K562 (cell line): ENCODE results near the gene FST.

Experiments
- ATF1 ChIP-seq, 2 experiments: fragments of 450-650 bp in 1 of 2; IDR thresholded peaks; 2 replicates each; pipeline ENCODE4 v1.6.1; 2016; ENCODE audit warnings: missing compliant biosample characterization in 1 of 2, missing genetic modification characterization in 1 of 2
- KLF16 ChIP-seq: IDR thresholded peaks from 2 replicates; pipeline ENCODE4 v1.6.1; 2016; ENCODE audit warnings: antibody characterized with exemption
- MXI1 ChIP-seq: IDR thresholded peaks from 2 replicates; pipeline ENCODE4 v1.6.1; 2011; ENCODE audit warnings: low read depth, mild to moderate bottlenecking, improper control_type of control experiment, low read length
- ZC3H11A ChIP-seq: IDR thresholded peaks from 2 replicates; pipeline ENCODE4 v1.6.1; 2012; ENCODE audit warnings: low read depth, low read length, improper control_type of control experiment
- ZNF23 ChIP-seq: fragments of 250-450 bp; sonication (Bioruptor Pico); IDR thresholded peaks from 2 replicates; pipeline ENCODE4 v1.4.0; 2020; ENCODE audit warnings: mild to moderate bottlenecking
- ZNF79 ChIP-seq: fragments of 250-450 bp; sonication (Bioruptor Pico); IDR thresholded peaks from 2 replicates; pipeline ENCODE4 v1.4.0; 2020; ENCODE audit warnings: low read depth, mild to moderate bottlenecking, moderate library complexity
- TF ChIP-seq, protein P1 (sequence below), 3 experiments: IDR thresholded peaks in 2 of 3; conservative IDR thresholded peaks in 1 of 3; 2 replicates each; pipeline ENCODE4 v1.5.1; 2011 to 2012; ENCODE audit warnings: low read length in 3 of 3, mild to moderate bottlenecking in 3 of 3, control low read depth in 2 of 3, improper control_type of control experiment in 1 of 3, inconsistent platforms in 1 of 3, low read depth in 1 of 3, mixed read lengths in 1 of 3, moderate library complexity in 1 of 3; ENCODE audit not compliant: insufficient read depth in 2 of 3
- TF ChIP-seq, protein P2 (sequence below): sonication (generic); formaldehyde crosslinking; IDR thresholded peaks from 2 replicates; pipeline ENCODE4 v1.8.0; 2022; ENCODE audit warnings: missing genetic modification reagents, mild to moderate bottlenecking, borderline replicate concordance
- TF ChIP-seq, protein P3 (sequence below): fragments of 450-650 bp; IDR thresholded peaks from 2 replicates; pipeline ENCODE4 v1.6.1; 2016; ENCODE audit warnings: missing biosample characterization, missing genetic modification characterization

DNA sequence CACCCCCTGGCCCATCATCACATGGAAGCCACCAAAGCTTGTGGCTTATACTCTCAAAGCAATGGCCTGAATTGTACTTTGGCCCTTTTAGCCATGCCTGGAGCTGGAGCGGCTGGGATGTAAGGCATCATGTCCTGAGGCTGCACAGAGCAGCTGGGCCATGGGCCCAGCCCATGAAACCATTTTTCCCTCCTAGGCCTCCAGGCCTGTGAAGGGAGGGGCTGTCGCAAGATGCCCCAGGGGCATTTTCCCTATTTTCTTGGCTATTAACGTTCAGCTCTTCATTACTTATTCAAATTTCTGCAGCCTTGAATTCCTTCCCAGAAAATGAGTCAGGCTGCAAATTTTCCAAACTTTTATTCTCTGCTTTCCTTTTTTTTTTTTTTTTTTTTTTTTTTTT, 27.7 kb downstream of the FST start:
- TF ChIP-seq, protein P1, sequence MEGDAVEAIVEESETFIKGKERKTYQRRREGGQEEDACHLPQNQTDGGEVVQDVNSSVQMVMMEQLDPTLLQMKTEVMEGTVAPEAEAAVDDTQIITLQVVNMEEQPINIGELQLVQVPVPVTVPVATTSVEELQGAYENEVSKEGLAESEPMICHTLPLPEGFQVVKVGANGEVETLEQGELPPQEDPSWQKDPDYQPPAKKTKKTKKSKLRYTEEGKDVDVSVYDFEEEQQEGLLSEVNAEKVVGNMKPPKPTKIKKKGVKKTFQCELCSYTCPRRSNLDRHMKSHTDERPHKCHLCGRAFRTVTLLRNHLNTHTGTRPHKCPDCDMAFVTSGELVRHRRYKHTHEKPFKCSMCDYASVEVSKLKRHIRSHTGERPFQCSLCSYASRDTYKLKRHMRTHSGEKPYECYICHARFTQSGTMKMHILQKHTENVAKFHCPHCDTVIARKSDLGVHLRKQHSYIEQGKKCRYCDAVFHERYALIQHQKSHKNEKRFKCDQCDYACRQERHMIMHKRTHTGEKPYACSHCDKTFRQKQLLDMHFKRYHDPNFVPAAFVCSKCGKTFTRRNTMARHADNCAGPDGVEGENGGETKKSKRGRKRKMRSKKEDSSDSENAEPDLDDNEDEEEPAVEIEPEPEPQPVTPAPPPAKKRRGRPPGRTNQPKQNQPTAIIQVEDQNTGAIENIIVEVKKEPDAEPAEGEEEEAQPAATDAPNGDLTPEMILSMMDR (IDR thresholded peaks at IDR 0.05 in 2 of 3, conservative IDR thresholded peaks at IDR 0.05 in 1 of 3; ENCODE audit: insufficient read depth in 2 of 3, low read depth in 1 of 3, low read length in 3 of 3): no peak
- TF ChIP-seq ZNF79 (CRISPR knock-in tag) (no peak), MXI1 (no peak), ATF1 (CRISPR knock-in tag; IDR thresholded peaks at IDR 0.05) (no peak), ATF1 (tag; IDR thresholded peaks at IDR 0.05) (no peak), ZNF23 (CRISPR knock-in tag) (no peak), ZC3H11A (no peak), KLF16 (no peak)
- TF ChIP-seq, protein P2, sequence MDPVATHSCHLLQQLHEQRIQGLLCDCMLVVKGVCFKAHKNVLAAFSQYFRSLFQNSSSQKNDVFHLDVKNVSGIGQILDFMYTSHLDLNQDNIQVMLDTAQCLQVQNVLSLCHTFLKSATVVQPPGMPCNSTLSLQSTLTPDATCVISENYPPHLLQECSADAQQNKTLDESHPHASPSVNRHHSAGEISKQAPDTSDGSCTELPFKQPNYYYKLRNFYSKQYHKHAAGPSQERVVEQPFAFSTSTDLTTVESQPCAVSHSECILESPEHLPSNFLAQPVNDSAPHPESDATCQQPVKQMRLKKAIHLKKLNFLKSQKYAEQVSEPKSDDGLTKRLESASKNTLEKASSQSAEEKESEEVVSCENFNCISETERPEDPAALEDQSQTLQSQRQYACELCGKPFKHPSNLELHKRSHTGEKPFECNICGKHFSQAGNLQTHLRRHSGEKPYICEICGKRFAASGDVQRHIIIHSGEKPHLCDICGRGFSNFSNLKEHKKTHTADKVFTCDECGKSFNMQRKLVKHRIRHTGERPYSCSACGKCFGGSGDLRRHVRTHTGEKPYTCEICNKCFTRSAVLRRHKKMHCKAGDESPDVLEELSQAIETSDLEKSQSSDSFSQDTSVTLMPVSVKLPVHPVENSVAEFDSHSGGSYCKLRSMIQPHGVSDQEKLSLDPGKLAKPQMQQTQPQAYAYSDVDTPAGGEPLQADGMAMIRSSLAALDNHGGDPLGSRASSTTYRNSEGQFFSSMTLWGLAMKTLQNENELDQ (CRISPR knock-in tag): no peak
- TF ChIP-seq, protein P3, sequence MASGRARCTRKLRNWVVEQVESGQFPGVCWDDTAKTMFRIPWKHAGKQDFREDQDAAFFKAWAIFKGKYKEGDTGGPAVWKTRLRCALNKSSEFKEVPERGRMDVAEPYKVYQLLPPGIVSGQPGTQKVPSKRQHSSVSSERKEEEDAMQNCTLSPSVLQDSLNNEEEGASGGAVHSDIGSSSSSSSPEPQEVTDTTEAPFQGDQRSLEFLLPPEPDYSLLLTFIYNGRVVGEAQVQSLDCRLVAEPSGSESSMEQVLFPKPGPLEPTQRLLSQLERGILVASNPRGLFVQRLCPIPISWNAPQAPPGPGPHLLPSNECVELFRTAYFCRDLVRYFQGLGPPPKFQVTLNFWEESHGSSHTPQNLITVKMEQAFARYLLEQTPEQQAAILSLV (tag): no peak
